HG02623 (cell line): ENCODE data around the gene MEDAG.
"Not testable (repeated sequence)": the region's sequence is repeated elsewhere in the genome, so short reads cannot be mapped to it uniquely, and the experiment has no call there.

Source experiments
- ATAC-seq: cut with Tn5 transposase; IDR thresholded peaks from one replicate; pipeline ENCODE4 v1.9.1; 2021; ENCODE audit warnings: moderate library complexity; ENCODE audit not compliant: unreplicated experiment

The MEDAG gene

GRCh38 chr13:30906411-30907051, 460 bp downstream of the MEDAG start:
- ATAC-seq = no peak

DNA sequence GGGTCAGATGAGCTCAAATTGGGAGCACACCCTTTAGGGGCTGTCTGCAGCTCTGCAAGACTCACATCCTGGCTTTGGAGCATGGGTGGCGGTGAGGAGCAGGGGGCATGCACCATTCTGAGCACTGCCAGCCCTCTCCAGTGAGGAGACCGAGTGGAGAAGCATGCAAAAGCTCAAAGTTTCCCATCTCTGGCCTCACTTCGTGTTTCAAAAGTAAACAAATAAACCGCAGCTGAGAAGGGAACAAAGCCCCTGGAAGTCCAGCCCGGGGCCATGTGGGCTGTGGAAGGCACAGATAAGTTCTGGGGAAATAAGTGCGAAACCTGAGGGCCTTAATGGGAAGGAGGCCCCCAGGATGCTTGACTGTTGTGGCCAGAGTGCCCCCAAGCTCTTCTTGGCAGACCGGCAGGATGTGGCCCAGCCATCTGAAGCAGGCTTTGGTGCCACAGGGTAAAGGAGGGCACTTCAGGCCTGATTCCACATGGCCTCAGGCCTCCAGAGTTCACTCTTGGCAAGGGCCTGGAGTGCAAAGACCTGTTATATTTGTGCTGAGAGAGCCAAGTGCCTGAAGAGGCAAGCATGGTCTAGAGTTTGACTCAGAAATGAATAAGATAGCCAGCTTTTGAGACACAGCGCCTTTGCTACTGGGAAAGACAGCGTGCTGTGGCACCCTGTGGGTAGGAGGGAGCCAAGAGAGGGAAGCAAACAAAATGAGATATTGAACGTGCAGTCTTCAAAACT, 1.2 kb downstream of the MEDAG start:
- no peak for ATAC-seq

- no peak for ATAC-seq
These were observed 2.4 kb downstream of the MEDAG start for GRCh38 chr13:30908416-30908980.

- no peak for ATAC-seq
These were observed 4.6 kb downstream of the MEDAG start for GRCh38 chr13:30910676-30911075.

- no peak for ATAC-seq
These were observed 9.8 kb downstream of the MEDAG start for GRCh38 chr13:30915691-30916541.

DNA sequence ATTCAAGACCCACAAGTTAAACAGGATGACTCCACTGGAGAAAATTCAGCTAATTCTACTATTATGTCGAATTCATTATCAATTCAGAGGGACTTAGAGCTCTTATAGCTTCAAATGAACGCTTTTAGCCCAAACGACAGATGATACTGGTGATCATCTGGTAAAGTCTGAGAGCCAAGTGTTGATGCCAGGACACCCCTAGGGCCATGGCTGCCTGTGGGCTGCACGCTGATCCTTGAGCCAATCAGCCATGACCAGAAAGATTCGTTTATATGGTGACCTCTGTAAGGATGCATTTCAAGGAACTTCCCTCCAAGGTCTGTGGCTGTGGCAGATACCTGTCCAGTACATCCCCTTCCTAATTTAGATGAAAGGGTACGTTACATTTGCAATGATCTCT, 10.9 kb downstream of the MEDAG start:
- no peak for ATAC-seq

DNA sequence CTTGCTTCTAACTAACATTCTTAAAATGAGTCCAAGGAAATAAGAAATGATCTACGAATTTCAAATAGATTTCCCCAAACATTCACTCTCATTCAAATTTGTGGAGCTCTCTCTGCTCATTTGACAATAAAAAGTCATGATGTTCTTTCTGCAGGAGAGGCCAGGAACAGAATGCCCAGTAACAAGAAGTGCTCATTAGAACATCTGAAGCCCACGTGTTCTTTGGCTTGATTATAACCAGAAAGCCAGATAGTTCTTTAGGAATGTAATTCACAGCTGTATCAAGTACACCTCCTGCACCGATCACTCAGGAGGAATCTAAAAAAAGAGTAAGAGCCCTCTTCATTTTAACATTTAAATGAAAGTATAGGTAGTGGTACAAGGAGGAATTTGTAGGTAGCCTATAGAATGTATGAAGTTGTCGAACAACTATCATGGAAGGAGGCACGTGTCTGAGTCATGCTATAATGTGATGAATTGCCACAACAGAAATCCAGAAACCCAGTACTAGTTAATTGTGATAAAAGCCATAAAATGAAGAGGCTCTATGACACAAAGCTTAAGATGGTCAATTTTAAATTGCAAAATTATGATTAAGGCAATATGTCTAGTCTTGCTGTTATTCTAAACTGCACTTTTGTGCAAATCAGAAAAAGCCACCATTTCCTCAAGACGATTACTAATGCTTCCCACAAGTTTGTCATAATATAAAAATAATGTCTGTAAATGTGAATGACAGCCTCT, 12.8 kb downstream of the MEDAG start:
- no peak for ATAC-seq

DNA sequence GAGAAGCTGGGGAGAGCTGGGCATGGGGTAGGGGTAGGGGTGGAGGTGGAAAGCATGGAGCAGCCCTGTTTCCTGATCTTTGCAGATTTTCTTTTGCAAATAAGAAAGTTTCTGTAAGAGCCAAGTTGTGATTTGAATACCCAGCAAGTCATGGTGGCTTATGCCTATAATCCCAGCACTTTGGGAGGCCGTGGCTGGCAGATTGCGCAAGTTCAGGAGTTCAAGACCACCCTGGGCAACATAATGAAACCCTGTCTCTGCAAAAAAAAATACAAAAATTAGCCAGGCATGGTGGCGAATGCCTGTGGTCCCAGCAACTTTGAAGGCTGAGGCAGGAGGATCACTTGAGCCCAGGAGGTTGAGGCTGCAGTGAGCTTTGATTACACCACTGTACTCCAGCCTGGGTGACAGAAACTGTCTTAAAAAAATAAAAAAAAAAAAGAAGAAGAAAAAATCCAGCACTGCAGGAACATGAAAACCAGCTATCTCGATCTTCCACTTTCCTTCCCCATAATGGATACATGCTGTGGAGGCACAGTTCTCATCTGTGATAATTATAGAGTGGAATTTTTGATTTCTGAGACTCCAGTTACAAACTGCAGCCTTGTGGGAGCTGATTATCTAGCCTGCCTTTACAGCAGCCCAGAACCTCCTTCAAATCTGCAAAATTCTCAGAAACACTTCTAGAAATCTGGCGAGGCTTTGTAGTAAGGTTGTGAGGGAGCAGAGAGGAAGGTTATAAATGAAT, 14.3 kb downstream of the MEDAG start:
- ATAC-seq = no peak

DNA sequence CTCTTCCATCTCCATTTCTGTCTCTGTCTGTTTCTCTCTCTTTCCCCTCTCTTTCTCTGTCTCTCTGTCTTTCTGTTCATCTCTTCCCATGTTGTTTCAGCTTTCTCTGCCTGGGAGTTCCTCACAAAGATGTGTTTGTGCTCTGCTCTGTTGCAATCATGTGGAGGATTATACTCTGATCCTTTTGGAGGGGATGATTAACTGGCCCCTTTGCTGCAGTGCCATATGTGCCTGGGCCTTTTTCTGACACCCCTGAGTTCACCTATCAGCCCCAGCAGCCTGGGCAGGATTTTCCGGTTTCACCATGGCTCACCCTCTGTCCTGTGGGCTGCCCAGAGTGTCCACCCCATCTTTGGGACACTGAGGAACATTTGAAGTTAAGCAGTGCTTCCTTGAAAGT, 17.3 kb downstream of the MEDAG start:
- ATAC-seq = no peak

- no peak for ATAC-seq
These were observed 18.6 kb downstream of the MEDAG start for GRCh38 chr13:30924721-30925120.

DNA sequence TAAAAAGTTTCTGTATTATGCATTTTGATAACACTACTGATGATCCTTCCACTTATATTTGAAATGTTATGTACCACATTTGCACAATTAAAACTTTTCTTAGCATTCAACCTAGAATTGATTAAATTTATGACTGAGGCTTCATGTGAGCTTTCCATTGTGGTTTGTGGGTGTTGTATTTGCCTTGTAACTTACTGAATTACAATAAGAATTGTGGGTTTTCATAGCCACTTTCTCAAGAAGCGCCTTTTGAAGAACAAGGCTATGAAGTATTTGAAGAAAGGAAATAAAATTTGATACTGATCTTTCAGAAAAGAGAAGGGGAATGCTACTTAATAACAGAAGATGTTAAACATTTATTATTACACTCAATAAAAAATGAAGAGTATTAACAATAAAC, 19.4 kb downstream of the MEDAG start:
- no peak for ATAC-seq

GRCh38 chr13:30926781-30927180, 20.7 kb downstream of the MEDAG start:
- no peak for ATAC-seq

DNA sequence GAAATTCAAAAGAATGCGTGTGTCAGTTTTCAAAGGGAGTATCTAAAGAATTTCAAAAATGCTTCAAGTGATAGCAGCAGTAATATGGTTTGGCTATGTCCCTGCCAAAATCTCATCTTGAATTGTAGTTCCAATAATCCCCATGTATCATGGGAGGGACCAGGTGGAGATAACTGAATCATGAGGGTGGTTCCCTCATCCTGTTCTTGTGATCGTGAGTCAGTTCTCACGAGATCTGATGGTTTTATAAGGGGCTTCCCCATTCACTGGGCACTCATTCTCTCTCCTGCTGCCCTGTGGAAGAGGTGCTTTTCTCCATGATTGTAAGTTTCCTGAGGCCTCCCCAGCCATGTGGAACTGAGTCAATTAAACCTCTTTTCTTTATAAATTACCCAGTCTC, 21.1 kb downstream of the MEDAG start:
- ATAC-seq = not testable (repeated sequence)

DNA sequence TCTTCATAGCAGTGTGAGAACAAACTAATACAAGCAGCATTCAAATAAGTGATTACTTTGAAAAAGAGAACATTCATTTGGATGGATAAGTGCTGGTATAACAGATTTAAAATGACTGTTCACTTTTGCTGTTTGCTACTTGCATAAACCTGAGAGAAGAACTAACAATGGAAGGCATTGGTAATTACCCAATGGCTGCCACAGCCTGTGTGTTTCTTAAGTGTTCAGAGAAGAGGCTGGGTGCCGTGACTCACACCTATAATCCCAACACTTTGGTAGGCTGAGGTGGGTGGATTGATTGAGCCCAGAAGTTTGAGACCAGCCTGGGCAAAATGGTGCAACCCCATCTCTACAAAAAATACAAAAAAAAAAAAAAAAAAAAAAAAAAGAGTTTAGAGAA, 21.5 kb downstream of the MEDAG start:
- no peak for ATAC-seq

DNA sequence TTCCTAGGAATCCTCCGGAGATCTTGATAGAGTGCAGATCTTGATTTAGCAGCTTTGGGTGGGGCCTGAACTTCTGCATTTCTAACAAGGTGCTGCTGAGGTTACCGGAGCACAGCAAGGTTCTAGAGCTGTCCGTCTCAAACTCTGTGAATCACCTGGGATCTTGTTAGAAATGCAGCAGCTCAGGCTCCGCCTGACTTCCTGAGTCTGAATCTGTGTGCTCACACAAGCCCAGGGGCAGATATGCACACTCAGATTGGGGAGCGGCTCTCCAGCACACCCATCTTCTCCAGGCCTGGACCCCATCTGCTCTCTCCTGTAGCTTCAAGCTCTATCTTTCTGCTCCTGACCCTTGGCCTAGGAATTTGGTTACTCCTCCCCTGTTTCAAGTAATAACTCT, 22.9 kb downstream of the MEDAG start:
- ATAC-seq = no peak

GRCh38 chr13:30932481-30933353, 26.6 kb downstream of the MEDAG start, which contains the start of gene TEX26:
Gene TEX26 (plus strand): TSS chr13:30932656. CDS start chr13:30932716, 60 bp downstream.
- no peak for ATAC-seq

- ATAC-seq = no peak
These were observed 27.2 kb downstream of the MEDAG start for GRCh38 chr13:30933354-30933670.

DNA sequence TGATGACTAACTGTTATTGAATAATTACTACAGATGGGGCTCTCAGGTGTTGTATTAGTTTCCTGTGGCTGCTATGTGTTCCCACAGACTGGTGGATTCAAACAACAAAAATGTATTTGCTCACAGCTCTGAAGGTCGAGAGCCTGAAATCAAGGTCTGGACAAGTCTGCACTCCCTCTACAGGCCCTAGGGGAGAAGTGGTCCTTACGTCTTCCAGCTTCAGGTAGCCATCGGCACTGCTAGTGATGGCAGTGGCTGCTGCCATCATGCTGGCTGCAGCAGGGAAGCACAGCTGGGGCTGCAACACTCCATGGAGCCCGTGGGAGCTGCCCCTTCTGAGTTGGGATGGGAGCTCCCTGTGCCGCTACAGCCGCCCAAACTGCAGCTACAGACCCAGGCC, 28.3 kb downstream of the MEDAG start:
- ATAC-seq = no peak

DNA sequence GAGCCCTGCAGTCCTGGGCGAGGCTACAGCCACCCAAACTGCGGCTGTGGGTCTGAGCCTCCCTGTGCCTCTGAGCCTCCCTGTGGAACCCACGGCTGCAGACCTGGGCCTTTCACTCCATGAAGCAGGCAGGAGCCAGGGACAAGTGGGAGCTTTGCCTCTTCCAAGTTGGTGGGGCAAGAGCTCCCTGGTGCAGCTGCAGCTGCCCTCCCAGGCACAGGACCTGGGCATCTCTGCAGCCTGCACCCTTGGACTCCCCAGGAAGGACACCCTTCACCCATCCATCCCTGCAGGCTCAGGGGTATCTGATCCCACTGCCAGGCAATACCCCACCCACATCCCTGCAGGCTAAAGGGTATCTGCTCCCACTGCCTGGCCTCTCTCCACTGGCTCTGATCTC, 28.7 kb downstream of the MEDAG start:
- ATAC-seq = no peak
